GM12878 (cell line): ENCODE data around the gene LPCAT2. TPM values are rescaled to one million over a fixed set of nuclear protein-coding genes. Genes with fewer than 3 reads are reported as not detected.

ENCODE experiments used
- ATAC-seq: fragments of 200-7000 bp; cut with Tn5 transposase; 3 replicates; pipeline ENCODE4 v1.9.1; 2020; ENCODE audit warnings: mild to moderate bottlenecking, moderate library complexity
- BruUV-seq: library from RNA; stranded (reverse); fragments of 400-500 nt; replicated peaks from 2 replicates; lab custom pipeline; 2021; lab: Mats Ljungman, UMichigan
- CTCF ChIA-PET: fragments of 300-600 bp; sonication (Branson Sonifier 250); formaldehyde crosslinking; extraction: SDS; loops from one replicate; lab custom pipeline; 2021; ENCODE audit warnings: inconsistent platforms; lab: Yijun Ruan, JAX
- POLR2A ChIA-PET: fragments of 350-600 bp; formaldehyde crosslinking; extraction: SDS; loops from one replicate; lab custom pipeline; 2021; ENCODE audit warnings: inconsistent platforms; lab: Charles Lee
- RAD21 ChIA-PET: fragments of 300-600 bp; sonication (Branson Sonifier 250); formaldehyde crosslinking; loops from one replicate; lab custom pipeline; 2023; ENCODE audit warnings: antibody characterized with exemption; ENCODE audit not compliant: unreplicated experiment; lab: Charles Lee
- SMC1A ChIA-PET: fragments of 300-600 bp; sonication (Branson Sonifier 250); formaldehyde crosslinking; loops from one replicate; lab custom pipeline; 2023; ENCODE audit not compliant: unreplicated experiment, uncharacterized antibody; lab: Charles Lee
- DNase-seq: peaks from one replicate; pipeline ENCODE4 v3.0.0-alpha.2; 2011; ENCODE audit warnings: low read depth, low spot score
- FAIRE-seq: peaks from 3 replicates; lab custom pipeline; 2011; peaks lifted over from hg19 to GRCh38; lab: Jason Lieb, UNC
- H2AFZ ChIP-seq: 2 replicates; pipeline ENCODE4 v1.6.0; 2011; ENCODE audit warnings: low read depth, low read length, control low read depth; ENCODE audit not compliant: control insufficient read depth
- H3K27ac ChIP-seq: 2 replicates; pipeline ENCODE4 v1.5.1; 2011; ENCODE audit warnings: control low read depth; ENCODE audit not compliant: control insufficient read depth, insufficient read depth
- H3K27me3 ChIP-seq, 2 experiments: replicated peaks in 1 of 2; 2 replicates each; pipeline versions ENCODE4 v1.6.0 to v1.6.1; 2011; ENCODE audit warnings: low read length in 1 of 2; ENCODE audit not compliant: control insufficient read depth in 2 of 2, insufficient read depth in 2 of 2
- H3K36me3 ChIP-seq, 2 experiments: 2 replicates each; pipeline ENCODE4 v1.5.1; 2011; ENCODE audit warnings: low read length in 1 of 2; ENCODE audit not compliant: control insufficient read depth in 2 of 2, insufficient read depth in 2 of 2
- H3K4me1 ChIP-seq: 2 replicates; pipeline ENCODE4 v1.6.1; 2011; ENCODE audit warnings: mild to moderate bottlenecking, low read length, moderate library complexity, mixed read lengths; ENCODE audit not compliant: control insufficient read depth, insufficient read depth
- H3K4me2 ChIP-seq: 2 replicates; pipeline ENCODE4 v1.6.0; 2011; ENCODE audit warnings: control low read depth; ENCODE audit not compliant: control insufficient read depth, insufficient read depth
- H3K4me3 ChIP-seq: fragments of 200-600 bp; sonication (generic); 2 replicates; pipeline ENCODE4 v1.5.1; 2016
- H3K79me2 ChIP-seq: 2 replicates; pipeline ENCODE4 v1.6.0; 2011; ENCODE audit warnings: low read length; ENCODE audit not compliant: control insufficient read depth, insufficient read depth
- H3K9ac ChIP-seq: 2 replicates; pipeline ENCODE4 v1.8.0; 2011; ENCODE audit warnings: low read length, control low read depth, mixed read lengths; ENCODE audit not compliant: control insufficient read depth, insufficient read depth
- H3K9me3 ChIP-seq: replicated peaks from 3 replicates; pipeline ENCODE4 v1.5.1; 2011; ENCODE audit warnings: mild to moderate bottlenecking, low read length; ENCODE audit not compliant: control insufficient read depth, insufficient read depth
- H4K20me1 ChIP-seq: 2 replicates; pipeline ENCODE4 v1.6.0; 2011; ENCODE audit not compliant: control insufficient read depth, insufficient read depth
- ATF7 ChIP-seq: fragments of 450-650 bp; IDR thresholded peaks from 2 replicates; pipeline ENCODE4 v1.6.1; 2016; ENCODE audit warnings: low read depth, mild to moderate bottlenecking
- KLF5 ChIP-seq: fragments of 450-650 bp; IDR thresholded peaks from 2 replicates; pipeline ENCODE4 v1.6.1; 2014; ENCODE audit warnings: mild to moderate bottlenecking; ENCODE audit not compliant: partially characterized antibody
- SMAD1 ChIP-seq: fragments of 450-650 bp; IDR thresholded peaks from 2 replicates; pipeline ENCODE4 v1.6.1; 2018; ENCODE audit warnings: mild to moderate bottlenecking, low read depth; ENCODE audit not compliant: partially characterized antibody
- SPI1 ChIP-seq: IDR thresholded peaks from 2 replicates; pipeline ENCODE4 v1.6.1; 2011; ENCODE audit warnings: low read depth, mild to moderate bottlenecking, low read length, moderate library complexity, borderline replicate concordance; ENCODE audit not compliant: insufficient read depth
- WGBS: methylation state at CpG from one replicate; pipeline ENCODE4 v1.1.6; 2016; ENCODE audit warnings: low lambda C conversion rate; ENCODE audit not compliant: insufficient replicate concordance, insufficient coverage; ENCODE audit errors: missing lambda C conversion rate; 5-methylcytosine and 5-hydroxymethylcytosine counted together
- in situ Hi-C: fragments of 300-500 bp; cut with MboI; formaldehyde crosslinking; loops from 9 replicates; pipeline ENCODE4 v1.14.3; 2018; ENCODE audit warnings: mixed read lengths
- intact Hi-C: fragments of 100-400 bp; cut with micrococcal nuclease; formaldehyde crosslinking; loops from one replicate; pipeline ENCODE4 v1.14.2; 2022; ENCODE audit not compliant: unreplicated experiment
- polyA plus RNA-seq, 11 experiments: library from polyadenylated mRNA; depleted of rRNA in 4 of 11; unstranded in 6 of 11; stranded (reverse) in 5 of 11; fragments of >200 nt; fragmentation: Nextera tagmentation in 4 of 11; fragmentation: Illumina TruSeq in 1 of 11; extraction: Ambion mirVana in 4 of 11; extraction: Trizol in 1 of 11; gene quantifications; 1 replicate in 1 of 11; 2 replicates in 10 of 11; pipeline versions ENCODE4 v1.2.1 to v1.2.3, GENCODE V29; 2011 to 2016; ENCODE audit warnings: inconsistent platforms in 2 of 11, missing spikeins in 2 of 11, low read depth in 1 of 11
- total RNA-seq, 4 experiments: library from RNA; depleted of rRNA in 3 of 4; stranded (reverse); fragments of >200 nt in 3 of 4; fragmentation: Illumina TruSeq in 1 of 4; extraction: Trizol in 1 of 4; gene quantifications; 2 replicates each; pipeline versions ENCODE4 v1.2.1 to v1.2.3, GENCODE V29; 2013 to 2021

LPCAT2 gene
- total and polyA plus RNA-seq, 10 of the 15 experiments (the other 5 are each of a cell fraction or from before 2014, with no cell fraction given), result 0.01 TPM; not detected in 9

DNA sequence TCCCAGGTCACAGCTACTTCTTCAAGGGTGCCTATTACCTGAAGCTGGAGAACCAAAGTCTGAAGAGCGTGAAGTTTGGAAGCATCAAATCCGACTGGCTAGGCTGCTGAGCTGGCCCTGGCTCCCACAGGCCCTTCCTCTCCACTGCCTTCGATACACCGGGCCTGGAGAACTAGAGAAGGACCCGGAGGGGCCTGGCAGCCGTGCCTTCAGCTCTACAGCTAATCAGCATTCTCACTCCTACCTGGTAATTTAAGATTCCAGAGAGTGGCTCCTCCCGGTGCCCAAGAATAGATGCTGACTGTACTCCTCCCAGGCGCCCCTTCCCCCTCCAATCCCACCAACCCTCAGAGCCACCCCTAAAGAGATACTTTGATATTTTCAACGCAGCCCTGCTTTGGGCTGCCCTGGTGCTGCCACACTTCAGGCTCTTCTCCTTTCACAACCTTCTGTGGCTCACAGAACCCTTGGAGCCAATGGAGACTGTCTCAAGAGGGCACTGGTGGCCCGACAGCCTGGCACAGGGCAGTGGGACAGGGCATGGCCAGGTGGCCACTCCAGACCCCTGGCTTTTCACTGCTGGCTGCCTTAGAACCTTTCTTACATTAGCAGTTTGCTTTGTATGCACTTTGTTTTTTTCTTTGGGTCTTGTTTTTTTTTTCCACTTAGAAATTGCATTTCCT, 3.4 kb upstream of the LPCAT2 start:
- Histone ChIP-seq H3K79me2 (no peaks in the 10 kb centered on the region), H4K20me1 (no peaks in the 10 kb centered on the region), H3K4me3 (no peak overlapping the region), H3K27ac (no peak overlapping the region), H3K4me2 (no peak overlapping the region), H2AFZ (no peak overlapping the region), H3K27me3 (no peaks in the 10 kb centered on the region; a peak in 1 of 4 replicates), H3K9me3 (no peaks in the 10 kb centered on the region), H3K9ac (no peak overlapping the region), H3K4me1 (no peaks in the 10 kb centered on the region), H3K36me3 (no peaks in the 10 kb centered on the region)
- intact Hi-C loops, result no loop called here
- BruUV-seq, result no TSS peak
- POLR2A ChIA-PET, result no interaction called here
- RAD21 ChIA-PET, result no interaction called here
- SMC1A ChIA-PET, result interaction anchor here (0.9 kb wide), 1 partner anchor 40 kb away, joined by 3 read pairs; no protein-coding TSS in a partner anchor
- DNase-seq (no peak), ATAC-seq (no peak), FAIRE-seq (no peak)
- in situ Hi-C loops, result no loop called here
- TF ChIP-seq ATF7 (no peak), SMAD1 (no peak)
- CTCF ChIA-PET, result interaction anchor here (1.2 kb wide), 1 partner anchor 10 kb away, joined by 3 read pairs; no protein-coding TSS in a partner anchor
- WGBS, result 11% methylated on average over 10 of the region's 10 CpGs

DNA sequence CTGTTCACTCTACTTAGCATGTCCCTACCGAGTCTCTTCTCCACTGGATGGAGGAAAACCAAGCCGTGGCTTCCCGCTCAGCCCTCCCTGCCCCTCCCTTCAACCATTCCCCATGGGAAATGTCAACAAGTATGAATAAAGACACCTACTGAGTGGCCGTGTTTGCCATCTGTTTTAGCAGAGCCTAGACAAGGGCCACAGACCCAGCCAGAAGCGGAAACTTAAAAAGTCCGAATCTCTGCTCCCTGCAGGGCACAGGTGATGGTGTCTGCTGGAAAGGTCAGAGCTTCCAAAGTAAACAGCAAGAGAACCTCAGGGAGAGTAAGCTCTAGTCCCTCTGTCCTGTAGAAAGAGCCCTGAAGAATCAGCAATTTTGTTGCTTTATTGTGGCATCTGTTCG, 2.8 kb upstream of the LPCAT2 start:
- FAIRE-seq (no peak), ATAC-seq (no peak), DNase-seq (no peak)
- TF ChIP-seq KLF5, result no peak
- TF ChIP-seq SPI1, result no peak
- Histone ChIP-seq H4K20me1 (no peaks in the 10 kb centered on the region), H3K4me3 (no peak overlapping the region), H3K4me2 (no peak overlapping the region), H2AFZ (no peak overlapping the region), H3K27me3 (no peaks in the 10 kb centered on the region; a peak in 1 of 4 replicates), H3K27ac (no peak overlapping the region), H3K9ac (no peak overlapping the region), H3K4me1 (no peaks in the 10 kb centered on the region), H3K9me3 (no peaks in the 10 kb centered on the region), H3K36me3 (no peaks in the 10 kb centered on the region), H3K79me2 (no peaks in the 10 kb centered on the region)
- SMC1A ChIA-PET, result no interaction called here
- WGBS, result 14% methylated on average over 7 of the region's 7 CpGs
- POLR2A ChIA-PET, result no interaction called here
- in situ Hi-C loops, result no loop called here
- intact Hi-C loops, result no loop called here
- CTCF ChIA-PET, result interaction anchor here (1.2 kb wide), 1 partner anchor 9 kb away, joined by 3 read pairs; no protein-coding TSS in a partner anchor
- RAD21 ChIA-PET, result no interaction called here
- no TSS peak for BruUV-seq
